ENCODE measurements around the gene ATG5.
"Not testable (repeated sequence)": the region's sequence is repeated elsewhere in the genome, so short reads cannot be mapped to it uniquely, and the experiment has no call there.

The ATG5 gene

DNA sequence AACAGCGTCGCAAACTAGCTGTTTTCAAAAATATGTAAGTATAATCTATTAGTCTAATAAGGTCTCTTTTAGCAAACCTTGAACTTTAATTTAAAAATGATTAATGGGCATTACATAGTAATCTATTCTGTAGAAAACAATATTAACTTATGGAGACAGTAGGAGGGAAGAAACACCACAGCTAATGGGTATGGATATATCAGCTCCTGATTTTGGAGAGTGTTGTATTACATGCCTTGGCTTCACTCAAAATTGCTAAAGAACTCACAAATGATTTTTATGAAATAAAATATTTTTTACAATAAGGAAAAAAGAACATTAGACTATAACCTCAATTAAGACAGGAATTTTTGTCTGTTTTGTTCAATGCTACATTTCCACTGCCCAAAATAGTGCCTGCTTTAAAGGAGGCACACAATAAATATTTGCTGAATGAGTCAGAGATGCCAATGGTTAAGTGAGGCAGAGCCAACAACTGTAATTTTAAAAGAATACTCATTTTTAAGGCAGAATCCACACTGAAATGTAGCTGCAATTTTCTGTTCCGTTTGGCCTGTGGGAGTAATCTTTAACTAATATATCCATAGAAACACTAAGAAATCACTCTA is 15.7 kb downstream of the ATG5 start:
- DNase-seq = no peak

DNA sequence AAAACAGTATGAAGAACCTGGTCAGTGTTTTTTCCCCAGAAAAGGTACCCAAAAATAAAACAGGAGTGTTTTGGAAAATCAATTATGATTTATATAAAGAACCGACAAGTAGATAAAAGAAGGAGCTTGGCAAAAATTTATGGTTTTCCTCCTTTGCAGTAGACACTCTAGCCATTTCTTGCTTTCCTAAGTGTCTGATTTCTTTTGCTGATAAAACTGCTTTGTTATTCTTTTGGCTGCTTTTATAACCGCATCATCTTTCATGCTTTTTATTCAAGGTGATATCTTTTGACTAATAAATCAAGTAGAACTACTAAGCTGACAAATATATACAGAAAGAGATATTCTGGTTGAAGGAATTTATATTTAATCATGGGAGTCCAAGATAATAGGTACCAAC is 16.6 kb downstream of the ATG5 start:
- DNase-seq = no peak

DNA sequence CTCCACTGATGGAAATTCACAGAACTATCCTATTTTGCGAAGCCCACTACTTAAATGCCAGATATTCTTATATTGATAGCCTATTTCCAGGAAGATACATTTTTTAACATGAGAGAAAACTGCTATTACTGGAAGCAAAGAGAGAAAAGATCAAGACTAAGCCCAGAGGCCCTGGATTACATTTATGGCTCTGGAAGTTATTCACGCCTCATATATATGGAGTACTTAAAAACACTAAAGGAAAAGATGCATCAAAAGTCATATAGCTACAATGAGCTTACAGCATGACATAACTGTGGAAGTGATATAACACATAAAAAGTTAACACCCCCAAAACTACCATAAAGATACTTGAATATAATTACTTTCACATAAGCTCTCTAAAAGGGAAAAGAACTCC is 19.8 kb downstream of the ATG5 start:
- DNase-seq = no peak

DNA sequence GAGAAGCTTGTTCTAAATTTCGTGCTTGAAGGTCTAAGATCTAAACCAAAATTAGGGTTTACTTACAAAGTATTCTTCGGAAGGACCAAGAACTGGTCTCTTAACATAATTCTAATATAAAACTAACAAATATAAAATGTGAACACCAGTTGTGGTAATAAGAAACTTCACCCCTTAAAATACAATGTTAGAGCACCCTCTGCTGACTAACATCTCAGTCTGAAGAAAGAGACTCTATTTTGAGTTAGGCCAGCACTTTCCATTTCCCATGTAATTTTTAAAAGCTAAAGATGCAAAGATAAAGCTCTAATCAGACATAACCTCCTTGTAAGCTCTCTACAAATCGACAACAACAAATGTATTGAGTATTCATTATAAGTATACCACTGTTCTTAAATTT is 24.6 kb downstream of the ATG5 start:
- no peak for DNase-seq

DNA sequence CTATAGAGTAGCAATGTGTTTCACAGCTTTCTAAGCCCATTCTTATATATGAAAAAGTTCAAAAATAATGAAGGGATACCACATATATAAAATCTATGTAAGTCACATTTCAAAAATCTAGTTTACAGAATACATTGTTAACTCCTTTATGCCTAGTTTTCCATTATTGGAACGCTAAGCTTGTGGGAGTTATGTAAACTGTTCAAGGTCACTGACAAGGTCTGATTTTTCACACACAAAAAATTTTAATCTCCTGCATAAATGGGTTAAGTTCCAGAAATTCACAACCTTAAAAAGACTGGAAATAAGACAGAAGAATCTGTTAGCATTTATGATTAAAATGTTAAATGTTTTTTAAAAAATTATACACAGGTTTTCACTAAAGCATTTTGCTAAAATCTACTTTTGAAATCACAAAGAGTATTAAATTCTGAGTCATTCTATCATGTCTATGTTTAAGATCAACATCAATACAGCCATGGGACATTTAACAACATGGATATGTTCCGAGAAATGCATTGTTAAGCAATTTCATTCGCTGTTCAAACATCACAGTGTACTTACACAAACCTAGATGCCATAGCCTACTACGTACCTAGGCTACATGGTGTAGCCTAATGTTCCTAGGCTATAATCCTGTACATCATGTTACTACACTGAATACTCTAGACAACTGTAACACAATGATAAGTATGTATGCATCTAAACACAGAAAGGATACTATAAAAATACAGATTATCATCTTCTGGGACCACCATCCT is 25.4 kb downstream of the ATG5 start:
- no peak for DNase-seq

DNA sequence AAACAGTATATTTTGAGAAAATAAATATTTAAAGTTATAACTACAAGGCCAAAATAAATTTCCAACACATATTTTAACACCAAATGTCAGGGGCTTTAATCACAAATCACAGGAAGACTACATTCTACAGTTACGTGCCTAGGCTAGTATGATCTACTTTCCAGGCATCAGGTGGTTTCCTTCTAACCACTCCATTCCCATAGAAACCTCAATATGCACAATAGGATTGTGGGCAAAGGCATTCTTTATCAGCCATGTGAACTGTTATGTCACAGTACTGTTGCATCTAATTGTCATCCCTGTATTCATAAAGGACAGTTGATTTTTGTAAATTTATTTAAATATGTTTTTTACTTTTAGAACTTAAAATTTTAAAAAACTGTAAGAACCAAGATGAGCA is 32.4 kb downstream of the ATG5 start:
- DNase-seq = no peak

DNA sequence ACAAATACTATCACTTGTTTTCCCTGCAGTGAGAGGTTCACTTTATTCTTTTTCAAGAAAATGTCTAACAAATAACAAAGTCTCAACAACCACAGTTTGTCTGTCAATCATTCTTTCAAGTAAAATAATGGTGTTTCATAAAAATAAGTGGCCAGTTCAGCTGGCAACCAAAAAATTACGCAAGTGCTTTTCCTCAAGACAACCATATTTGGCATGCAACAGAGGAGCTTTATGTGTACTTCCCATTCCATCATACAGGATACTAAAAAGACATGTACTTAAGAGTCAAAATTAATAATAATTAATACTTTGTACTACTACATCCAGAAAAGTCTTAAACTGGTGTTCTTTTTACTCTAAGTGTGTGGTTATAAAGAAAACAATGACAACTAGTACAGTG is 34.6 kb downstream of the ATG5 start:
- no peak for DNase-seq

DNA sequence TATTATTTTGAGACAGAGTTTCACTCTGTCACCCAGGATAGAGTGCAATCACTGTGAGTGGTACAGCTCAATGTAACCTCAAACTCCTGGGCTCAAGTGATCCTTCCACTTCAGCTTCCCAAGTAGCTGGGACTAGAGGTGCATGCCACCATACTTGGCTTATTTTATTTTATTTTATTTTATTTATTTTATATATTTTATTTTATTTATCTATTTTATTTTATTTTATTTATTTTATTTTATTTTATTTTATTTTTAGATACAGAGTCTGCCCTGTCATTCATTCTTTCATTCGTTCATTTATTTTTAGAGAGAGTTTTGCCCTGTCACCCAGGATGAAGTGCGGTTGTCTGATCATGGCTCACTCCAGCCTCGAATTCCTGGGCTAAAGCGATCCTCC is 35.5 kb downstream of the ATG5 start:
- no peak for DNase-seq

DNA sequence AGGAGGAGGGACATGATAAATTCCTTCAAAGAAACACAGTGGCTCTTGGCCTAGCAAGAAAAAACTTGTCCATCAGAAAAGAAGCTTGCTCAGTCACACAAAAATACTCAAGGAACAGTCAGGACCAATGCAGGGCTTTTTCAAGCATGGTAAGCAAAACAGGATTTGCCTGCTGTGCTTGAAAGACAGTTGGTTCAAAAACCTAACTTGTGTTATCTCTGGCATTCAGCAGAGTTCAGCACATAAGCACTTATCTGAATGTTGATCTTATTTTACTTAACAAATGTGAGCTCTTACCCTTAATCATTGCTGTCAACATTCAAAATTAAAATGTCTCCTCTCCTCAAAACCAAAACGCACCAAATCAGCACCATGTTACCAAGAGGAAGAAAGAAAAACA is 38.3 kb downstream of the ATG5 start:
- DNase-seq = no peak

DNA sequence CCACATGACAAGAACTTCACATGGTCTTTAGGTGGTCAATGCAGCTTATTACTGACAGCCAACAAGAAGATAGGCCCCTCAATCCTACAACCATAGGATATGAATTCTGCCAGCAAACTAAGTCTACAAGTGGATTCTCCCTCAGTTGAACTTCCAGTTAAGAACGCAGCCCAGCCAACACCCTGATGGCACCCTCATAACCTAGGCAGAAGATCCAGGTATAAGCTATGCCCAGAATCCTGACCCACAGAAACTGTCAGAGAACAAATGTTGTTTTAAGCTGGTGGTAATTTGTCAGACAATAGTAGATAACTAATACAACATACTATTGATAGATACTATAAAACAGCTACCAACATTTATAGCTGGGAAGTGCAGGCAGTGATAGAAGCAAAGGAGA is 38.8 kb downstream of the ATG5 start:
- DNase-seq = no peak

DNA sequence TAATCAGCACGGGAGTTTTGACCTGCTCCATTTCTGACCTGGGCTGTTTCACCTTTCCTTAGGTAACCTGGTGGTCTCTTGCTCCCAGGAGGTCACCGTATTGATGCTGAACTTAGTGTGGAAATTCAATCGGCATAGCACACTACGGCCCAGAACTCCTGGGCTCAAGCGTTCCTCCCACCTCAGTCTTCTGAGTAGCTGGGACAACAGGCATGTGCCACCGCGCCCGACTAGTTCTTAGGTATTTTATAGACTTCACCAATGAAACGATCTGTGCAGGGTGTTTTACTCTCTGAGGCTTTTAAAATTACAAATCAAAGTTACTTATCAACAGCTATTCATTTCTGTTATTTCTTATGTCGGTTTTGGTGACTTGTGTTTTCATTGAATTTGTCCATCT is 42.1 kb downstream of the ATG5 start:
- DNase-seq = no peak

DNA sequence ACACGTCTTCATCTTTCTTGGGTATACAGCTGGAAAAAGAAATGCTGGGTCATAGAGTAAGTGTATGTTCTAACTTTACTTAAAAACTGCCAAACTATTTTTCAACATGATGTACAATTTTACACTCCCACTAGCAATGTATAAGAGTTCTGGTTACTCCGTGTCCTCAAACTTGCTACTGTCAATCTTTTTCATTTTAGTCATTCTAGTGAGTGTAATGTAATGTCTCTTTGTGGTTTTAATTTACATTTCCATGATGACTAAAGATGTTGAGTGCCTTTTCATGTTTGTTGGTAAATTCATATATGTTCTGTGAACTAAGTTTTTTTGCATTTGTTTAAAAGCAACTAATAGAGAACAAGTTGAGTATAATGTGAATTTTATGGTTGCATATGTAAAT is 43.9 kb downstream of the ATG5 start:
- DNase-seq = no peak

DNA sequence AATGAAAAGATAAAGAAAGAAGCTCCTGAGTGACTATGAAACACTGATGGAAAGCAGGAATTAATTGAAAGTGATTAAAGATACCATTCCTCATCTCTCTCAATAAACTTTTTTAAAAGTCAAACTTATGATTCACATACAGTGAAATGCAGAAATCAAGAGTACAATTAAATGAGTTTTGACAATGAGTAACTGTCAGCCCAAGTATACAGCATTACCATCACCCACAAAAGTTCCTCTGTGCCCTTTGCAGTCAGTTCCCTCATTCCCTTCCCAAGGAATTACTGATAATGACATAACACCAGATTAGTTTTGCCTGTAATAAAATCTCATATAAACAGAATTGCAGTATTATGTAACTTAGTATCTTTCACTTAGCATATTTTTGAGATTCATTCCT is 44.5 kb downstream of the ATG5 start:
- no peak for DNase-seq

DNA sequence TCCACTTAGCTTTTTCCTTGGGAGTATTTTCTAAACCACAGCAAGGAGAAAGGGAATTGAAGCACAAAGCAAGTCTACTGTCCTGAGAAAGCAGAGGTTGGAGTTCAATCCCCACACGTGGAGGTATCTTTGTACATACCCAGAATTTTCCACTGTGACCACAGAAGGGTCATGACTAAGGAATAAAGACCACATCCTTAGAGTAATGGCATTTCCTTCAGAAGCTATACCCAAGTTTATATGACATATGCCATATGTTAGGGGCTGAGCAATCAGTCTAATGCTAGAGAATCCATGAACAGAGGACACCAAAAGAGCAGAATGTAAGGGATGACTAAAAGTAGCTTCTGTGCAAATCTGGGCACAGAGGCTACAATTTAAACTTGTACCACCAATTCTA is 46.4 kb downstream of the ATG5 start:
- no peak for DNase-seq

DNA sequence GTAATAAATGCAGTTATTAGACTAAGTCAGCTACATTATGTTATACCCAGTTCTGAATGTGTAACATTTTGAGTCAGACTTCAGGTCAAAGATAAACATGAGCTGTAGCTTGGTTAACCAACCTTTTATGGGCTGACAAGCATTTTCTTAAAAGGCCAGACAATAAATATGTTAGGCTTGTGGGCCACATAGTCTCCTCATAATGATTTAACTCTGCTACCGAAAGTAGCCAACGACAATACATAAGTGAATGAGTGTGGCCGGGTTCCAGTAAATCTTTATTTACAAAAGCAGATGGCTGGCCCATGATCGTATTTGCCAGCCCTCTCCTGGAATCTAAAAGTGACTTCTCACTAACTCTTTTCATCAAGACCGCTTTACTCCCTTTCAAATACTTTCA is 49.9 kb downstream of the ATG5 start:
- DNase-seq = no peak

DNA sequence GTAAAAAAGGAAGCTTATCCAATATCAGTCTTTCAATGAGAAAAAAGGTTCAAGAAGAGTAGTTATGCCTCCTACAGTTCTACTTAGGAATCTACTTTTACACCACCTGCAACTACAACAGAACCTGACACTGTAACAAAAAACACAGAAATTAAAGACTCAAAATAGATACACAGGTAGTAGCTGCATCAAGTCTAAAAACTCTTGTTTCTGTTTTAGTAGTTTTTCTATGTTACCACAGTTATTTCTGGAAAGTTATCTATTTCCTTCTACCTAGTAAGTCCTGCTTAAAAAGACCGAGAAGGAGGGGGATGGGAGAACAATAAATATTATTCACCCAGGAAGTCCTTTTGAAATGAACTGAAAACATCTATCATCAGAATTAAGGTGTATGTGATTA is 52.5 kb downstream of the ATG5 start:
- no peak for DNase-seq

DNA sequence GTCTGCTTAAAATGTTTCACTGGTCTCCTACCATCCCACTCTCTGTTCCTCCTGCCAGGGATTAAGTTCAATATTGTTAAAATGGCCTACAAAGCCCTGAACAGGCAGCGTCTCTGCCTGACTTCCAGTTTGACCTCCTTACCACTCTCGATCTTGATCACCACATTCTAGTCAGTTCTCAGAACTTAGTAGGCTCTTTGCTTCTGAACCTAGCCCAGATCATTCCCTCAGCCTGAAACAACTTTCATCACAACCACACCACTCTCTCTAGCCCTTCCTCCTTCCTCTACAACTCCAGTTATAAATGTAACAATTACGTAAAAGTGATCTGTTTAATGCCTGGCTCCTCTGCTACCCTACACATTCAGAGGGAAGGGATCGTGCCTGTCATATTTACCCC is 53.3 kb downstream of the ATG5 start:
- no peak for DNase-seq

DNA sequence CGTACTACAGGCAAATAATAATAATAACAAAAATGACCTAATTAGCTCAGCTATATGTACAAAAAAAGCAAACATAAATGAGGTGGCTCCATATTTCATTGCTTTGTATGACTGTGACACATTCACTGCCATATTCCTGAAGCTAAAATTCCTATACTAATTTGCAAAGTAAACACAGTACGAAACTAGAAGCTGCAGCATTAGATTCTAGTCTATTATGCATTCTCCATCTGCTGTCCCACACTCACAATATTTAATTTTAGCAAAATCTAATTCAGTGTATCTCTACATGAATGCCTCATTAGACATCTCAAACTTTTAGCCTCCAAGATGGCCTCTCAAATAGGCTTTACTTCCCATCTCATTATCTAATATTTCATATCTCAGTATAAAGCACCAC is 55.1 kb downstream of the ATG5 start:
- no peak for DNase-seq

DNA sequence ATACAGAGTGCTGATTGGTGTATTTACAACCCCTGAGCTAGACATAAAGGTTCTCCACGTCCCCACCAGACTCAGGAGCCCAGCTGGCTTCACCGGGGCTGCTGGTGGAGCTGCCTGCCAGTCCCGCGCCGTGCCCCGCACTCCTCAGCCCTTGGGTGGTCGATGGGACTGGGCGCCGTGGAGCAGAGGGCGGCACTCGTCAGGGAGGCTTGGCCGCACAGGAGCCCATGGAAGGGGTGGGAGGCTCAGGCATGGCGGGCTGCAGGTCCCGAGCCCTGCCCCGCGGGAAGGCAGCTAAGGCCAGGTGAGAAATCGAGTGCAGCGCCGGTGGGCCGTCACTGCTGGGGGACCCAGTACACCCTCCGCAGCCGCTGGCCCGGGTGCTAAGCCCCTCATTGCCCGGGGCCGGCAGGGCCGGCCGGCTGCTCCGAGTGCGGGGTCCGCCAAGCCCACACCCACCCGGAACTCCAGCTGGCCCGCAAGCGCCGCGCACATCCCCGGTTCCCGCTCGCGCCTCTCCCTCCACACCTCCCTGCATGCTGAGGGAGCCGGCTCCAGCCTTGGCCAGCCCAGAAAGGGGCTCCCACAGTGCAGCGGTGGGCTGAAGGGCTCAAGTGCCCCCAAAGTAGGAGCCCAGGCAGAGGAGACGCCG is 56.2 kb downstream of the ATG5 start:
- DNase-seq = not testable (repeated sequence)

DNA sequence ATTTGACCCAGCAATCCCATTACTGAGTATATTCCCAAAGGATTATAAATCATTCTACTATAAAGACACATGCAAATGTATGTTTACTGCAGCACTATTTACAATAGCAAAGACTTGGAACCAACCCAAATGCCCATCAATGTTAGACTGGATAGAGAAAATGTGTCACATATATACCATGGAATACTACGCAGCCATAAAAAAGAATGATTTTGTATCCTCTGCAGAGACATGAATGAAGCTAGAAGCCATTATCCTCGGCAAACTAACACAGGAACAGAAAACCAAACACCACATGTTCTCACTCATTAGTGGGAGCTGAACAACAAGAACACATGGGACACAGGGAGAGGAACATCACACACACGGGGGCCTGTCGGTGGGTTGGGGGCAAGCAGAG is 57.1 kb downstream of the ATG5 start:
- not testable (repeated sequence) for DNase-seq

DNA sequence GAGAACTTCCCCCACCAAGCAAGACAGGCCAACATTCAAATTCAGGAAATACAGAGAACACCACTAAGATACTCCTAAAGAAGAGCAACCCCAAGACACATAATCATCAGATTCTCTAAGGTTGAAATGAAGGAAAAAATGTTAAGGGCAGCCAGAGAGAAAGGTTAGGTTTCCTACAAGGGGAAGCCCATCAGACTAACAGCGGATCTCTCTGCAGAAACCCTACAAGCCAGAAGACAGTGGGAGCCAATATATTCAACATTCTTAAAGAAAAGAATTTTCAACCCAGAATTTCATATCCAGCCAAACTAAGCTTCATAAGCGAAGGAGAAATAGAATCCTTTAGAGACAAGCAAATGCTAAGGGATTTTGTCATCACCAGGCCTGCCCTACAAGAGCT is 61.1 kb downstream of the ATG5 start:
- not testable (repeated sequence) for DNase-seq

DNA sequence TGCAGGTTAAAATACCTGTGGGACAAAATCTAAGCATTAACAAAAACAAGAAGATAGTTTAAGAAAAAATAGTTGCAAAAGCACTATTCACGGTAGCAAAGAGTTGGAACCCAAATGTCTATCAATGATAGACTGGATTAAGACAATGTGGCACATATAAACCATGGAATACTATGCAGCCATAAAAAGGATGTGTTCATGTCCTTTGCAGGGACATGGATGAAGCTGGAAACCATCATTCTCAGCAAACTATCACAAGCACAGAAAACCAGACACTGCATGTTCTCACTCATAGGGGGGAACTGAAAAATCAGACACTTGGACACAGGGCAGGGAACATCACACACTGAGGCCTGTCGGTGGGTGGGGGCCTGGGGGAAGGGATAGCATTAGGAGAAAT is 65.8 kb downstream of the ATG5 start:
- DNase-seq = not testable (repeated sequence)

DNA sequence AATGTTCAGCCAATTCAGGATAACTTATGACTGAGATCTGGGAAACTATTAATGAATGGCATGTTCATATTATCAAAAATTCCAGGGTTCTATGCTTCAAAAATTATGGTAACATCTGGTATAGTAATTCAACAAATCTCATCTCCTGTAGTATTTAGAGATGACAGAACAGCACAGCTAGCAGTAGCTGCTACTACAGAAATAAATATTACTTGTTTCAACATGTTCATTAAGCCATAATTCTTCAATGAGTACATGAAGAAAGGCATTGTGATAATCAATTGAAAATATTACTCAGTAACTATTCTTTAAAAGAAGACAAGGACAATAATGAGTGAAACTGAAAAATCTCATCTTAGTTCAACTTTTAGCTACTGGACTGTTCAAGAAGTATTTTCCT is 66.8 kb downstream of the ATG5 start:
- DNase-seq = no peak

DNA sequence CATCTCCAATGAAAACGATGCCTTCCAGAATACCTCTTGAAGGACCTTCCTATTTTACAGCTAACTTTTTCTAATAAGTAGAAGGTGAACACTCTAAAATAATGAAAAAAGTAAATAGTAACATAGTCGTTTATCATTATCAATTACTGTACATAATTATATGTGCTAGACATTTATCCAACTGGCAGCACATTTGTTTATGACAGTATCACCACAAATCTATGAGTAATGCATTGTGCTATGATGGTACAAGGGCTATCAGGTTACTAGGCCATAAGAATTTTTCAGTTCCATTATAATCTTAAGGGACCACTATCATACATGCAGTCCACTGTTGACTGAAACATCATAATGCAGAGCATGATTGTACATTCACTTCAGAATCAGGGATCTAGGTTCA is 68.4 kb downstream of the ATG5 start:
- DNase-seq = no peak
